Immature natural killer cell (primary cell): Measurements from ENCODE around the gene FDXACB1. TPM values are rescaled to one million over a fixed set of nuclear protein-coding genes. Genes with fewer than 3 reads are reported as not detected.
"Not testable (repeated sequence)": the region's sequence is repeated elsewhere in the genome, so short reads cannot be mapped to it uniquely, and the experiment has no call there.

ENCODE experiments used
- DNase-seq, 3 donors: peaks; one replicate each; pipeline ENCODE4 v3.0.0; 2022; ENCODE audit warnings: mixed read lengths in 1 of 3
- H3K27ac Mint-ChIP-seq, 6 donors: one replicate each; pipeline ENCODE4 v1.8.0; 2020; ENCODE audit warnings: mixed read lengths in 6 of 6, mild to moderate bottlenecking in 5 of 6, inconsistent platforms in 4 of 6, moderate library complexity in 3 of 6
- H3K27me3 Mint-ChIP-seq, 3 donors: one replicate each; pipeline ENCODE4 v1.8.0; 2020 to 2021; ENCODE audit warnings: low read depth in 3 of 3, mild to moderate bottlenecking in 3 of 3, mixed read lengths in 3 of 3, moderate library complexity in 3 of 3, inconsistent platforms in 1 of 3
- H3K36me3 Mint-ChIP-seq, 3 donors: one replicate each; pipeline ENCODE4 v1.8.0; 2020; ENCODE audit warnings: mixed read lengths in 3 of 3, inconsistent platforms in 2 of 3, mild to moderate bottlenecking in 2 of 3
- H3K4me1 Mint-ChIP-seq, 2 donors: one replicate each; pipeline ENCODE4 v1.8.0; 2020; ENCODE audit warnings: inconsistent platforms in 2 of 2, mild to moderate bottlenecking in 2 of 2, mixed read lengths in 2 of 2, moderate library complexity in 1 of 2
- H3K4me3 Mint-ChIP-seq, 5 donors: one replicate each; pipeline ENCODE4 v1.8.0; 2020; ENCODE audit warnings: mild to moderate bottlenecking in 5 of 5, mixed read lengths in 5 of 5, inconsistent platforms in 3 of 5, moderate library complexity in 3 of 5
- H3K9me3 Mint-ChIP-seq, 6 donors: one replicate each; pipeline ENCODE4 v1.8.0; 2020; ENCODE audit warnings: mild to moderate bottlenecking in 6 of 6, mixed read lengths in 6 of 6, inconsistent platforms in 4 of 6, moderate library complexity in 3 of 6
- polyA plus RNA-seq, 3 donors: library from polyadenylated mRNA; unstranded; fragments of 300-500 nt; fragmentation: Illumina TruSeq; gene quantifications; one replicate each; pipeline ENCODE4 v1.2.3, GENCODE V29; 2021

Gene FDXACB1
- polyA plus RNA-seq, 3 donors from 2014 or later: 3.3 to 9.8 (median 5.8) TPM

GRCh38 chr11:111885053-111885452, 6.1 kb upstream of the FDXACB1 start:
- not testable (repeated sequence) for H3K9me3 Mint-ChIP-seq, H3K4me1 Mint-ChIP-seq, H3K36me3 Mint-ChIP-seq, H3K4me3 Mint-ChIP-seq, H3K27me3 Mint-ChIP-seq, H3K27ac Mint-ChIP-seq, DNase-seq

- Mint-ChIP-seq H3K27ac (peak overlapping the region in 1 of 6 donors; percentile 100), H3K9me3 (no peaks in the 10 kb centered on the region), H3K36me3 (no peaks in the 10 kb centered on the region), H3K4me3 (no peak overlapping the region), H3K27me3 (peaks cover 5 to 9% (median 7%) of the 10 kb centered on the region in 3 donors), H3K4me1 (peaks cover 14 to 20% of the 10 kb centered on the region in 2 donors)
- DNase-seq: no peak
Measured at GRCh38 chr11:111882202-111882601, 3.2 kb upstream of the FDXACB1 start.

GRCh38 chr11:111879637-111879960, 634 bp upstream of the FDXACB1 start:
- no peak for DNase-seq

GRCh38 chr11:111878385-111878848, 548 bp downstream of the FDXACB1 start:
- Mint-ChIP-seq H3K4me3 (peak overlapping the region; percentile 92 to 99 (median 94)), H3K9me3 (no peaks in the 10 kb centered on the region), H3K27ac (peak overlapping the region; percentile 99 to 100 (median 100)), H3K4me1 (peaks cover 14 to 20% of the 10 kb centered on the region in 2 donors), H3K36me3 (peaks cover 0 to 9% (median 0%) of the 10 kb centered on the region in 3 donors), H3K27me3 (peaks cover 5 to 9% (median 6%) of the 10 kb centered on the region in 3 donors)
- DNase-seq: no peak

More at GRCh38 chr11:111879637-111879960, 634 bp upstream of the FDXACB1 start:
- peak overlapping the region; percentile 92 to 99 (median 94) for H3K4me3 Mint-ChIP-seq
- peaks cover 0 to 5% (median 0%) of the 10 kb centered on the region in 3 donors for H3K36me3 Mint-ChIP-seq
- H3K4me1 Mint-ChIP-seq: peaks cover 14 to 20% of the 10 kb centered on the region in 2 donors
- H3K9me3 Mint-ChIP-seq: no peaks in the 10 kb centered on the region
- H3K27ac Mint-ChIP-seq: peak overlapping the region; percentile 99 to 100 (median 100)
- H3K27me3 Mint-ChIP-seq: peaks cover 5 to 9% (median 6%) of the 10 kb centered on the region in 3 donors

- no peak for DNase-seq
- H3K27me3 Mint-ChIP-seq: peaks cover 5 to 14% (median 12%) of the 10 kb centered on the region in 3 donors
- peaks cover 12 to 26% (median 16%) of the 10 kb centered on the region in 3 donors for H3K36me3 Mint-ChIP-seq
- H3K4me3 Mint-ChIP-seq: peak overlapping the region; percentile 88 to 95 (median 92)
- no peaks in the 10 kb centered on the region for H3K9me3 Mint-ChIP-seq
- H3K4me1 Mint-ChIP-seq: peaks cover 18 to 35% of the 10 kb centered on the region in 2 donors
- H3K27ac Mint-ChIP-seq: peak overlapping the region; percentile 84 to 96 (median 92)
Measured at GRCh38 chr11:111871693-111872161, 7.2 kb downstream of the FDXACB1 start.

GRCh38 chr11:111870886-111871692, 7.9 kb downstream of the FDXACB1 start, which contains the start of gene ALG9:
ALG9 (minus strand) TSS chr11:111871581; CDS start chr11:111871482, 99 bp downstream.
- peaks cover 18 to 35% of the 10 kb centered on the region in 2 donors for H3K4me1 Mint-ChIP-seq
- DNase-seq: peak; percentile 86 to 88 (median 87)
- peak within 1 kb of the TSS; percentile 91 to 95 (median 93) for H3K4me3 Mint-ChIP-seq
- H3K27ac Mint-ChIP-seq: peak within 1 kb of the TSS; percentile 91 to 96 (median 94)
- peaks cover 16 to 31% (median 20%) of the 10 kb centered on the region in 3 donors for H3K36me3 Mint-ChIP-seq
- H3K27me3 Mint-ChIP-seq: peaks cover 5 to 14% (median 12%) of the 10 kb centered on the region in 3 donors
- H3K9me3 Mint-ChIP-seq: no peaks in the 10 kb centered on the region

GRCh38 chr11:111870522-111870885, 8.5 kb downstream of the FDXACB1 start:
- Mint-ChIP-seq H3K4me1 (peaks cover 18 to 35% of the 10 kb centered on the region in 2 donors), H3K36me3 (peaks cover 16 to 31% (median 20%) of the 10 kb centered on the region in 3 donors), H3K27ac (peak overlapping the region; percentile 91 to 96 (median 94)), H3K9me3 (no peaks in the 10 kb centered on the region), H3K27me3 (peaks cover 5 to 14% (median 12%) of the 10 kb centered on the region in 3 donors), H3K4me3 (peak overlapping the region; percentile 91 to 95 (median 93))
- no peak for DNase-seq

- peaks cover 5 to 14% (median 12%) of the 10 kb centered on the region in 3 donors for H3K27me3 Mint-ChIP-seq
- H3K36me3 Mint-ChIP-seq: peaks cover 16 to 32% (median 20%) of the 10 kb centered on the region in 3 donors
- peak overlapping the region in 1 of 6 donors; percentile 91 for H3K27ac Mint-ChIP-seq
- peak overlapping the region in 3 of 5 donors; percentile 27 to 92 (median 32) for H3K4me3 Mint-ChIP-seq
- peaks cover 18 to 35% of the 10 kb centered on the region in 2 donors for H3K4me1 Mint-ChIP-seq
- no peak for DNase-seq
- no peaks in the 10 kb centered on the region for H3K9me3 Mint-ChIP-seq
Measured at GRCh38 chr11:111870113-111870512, 8.9 kb downstream of the FDXACB1 start.

GRCh38 chr11:111860257-111860656, 18.7 kb downstream of the FDXACB1 start:
- DNase-seq: no peak
- no peak overlapping the region for H3K4me3 Mint-ChIP-seq
- H3K9me3 Mint-ChIP-seq: no peaks in the 10 kb centered on the region
- H3K27me3 Mint-ChIP-seq: peaks cover 0 to 2% (median 0%) of the 10 kb centered on the region in 3 donors
- no peaks in the 10 kb centered on the region for H3K4me1 Mint-ChIP-seq
- H3K36me3 Mint-ChIP-seq: peaks cover 32 to 60% (median 38%) of the 10 kb centered on the region in 3 donors
- H3K27ac Mint-ChIP-seq: no peak overlapping the region

- no peak for DNase-seq
- no peaks in the 10 kb centered on the region for H3K9me3 Mint-ChIP-seq
- peak overlapping the region in 1 of 6 donors; percentile 1 for H3K27ac Mint-ChIP-seq
- H3K4me3 Mint-ChIP-seq: no peak overlapping the region
- no peaks in the 10 kb centered on the region for H3K27me3 Mint-ChIP-seq
- H3K36me3 Mint-ChIP-seq: peaks cover 29 to 65% (median 54%) of the 10 kb centered on the region in 3 donors
- no peaks in the 10 kb centered on the region for H3K4me1 Mint-ChIP-seq
Measured at GRCh38 chr11:111855506-111855905, 23.5 kb downstream of the FDXACB1 start.

GRCh38 chr11:111852103-111852502, 26.9 kb downstream of the FDXACB1 start:
- H3K27ac Mint-ChIP-seq: peak overlapping the region in 1 of 6 donors; percentile 12
- H3K4me1 Mint-ChIP-seq: no peaks in the 10 kb centered on the region

GRCh38 chr11:111851636-111852035, 27.3 kb downstream of the FDXACB1 start:
- no peaks in the 10 kb centered on the region for H3K4me1 Mint-ChIP-seq
- no peak for DNase-seq
- H3K27me3 Mint-ChIP-seq: no peaks in the 10 kb centered on the region
- peaks cover 21 to 70% (median 41%) of the 10 kb centered on the region in 3 donors for H3K36me3 Mint-ChIP-seq
- H3K9me3 Mint-ChIP-seq: no peaks in the 10 kb centered on the region
- peak overlapping the region in 1 of 6 donors; percentile 12 for H3K27ac Mint-ChIP-seq
- no peak overlapping the region for H3K4me3 Mint-ChIP-seq

More at GRCh38 chr11:111852103-111852502, 26.9 kb downstream of the FDXACB1 start:
- no peak overlapping the region for H3K4me3 Mint-ChIP-seq
- H3K27me3 Mint-ChIP-seq: no peaks in the 10 kb centered on the region
- peaks cover 17 to 68% (median 43%) of the 10 kb centered on the region in 3 donors for H3K36me3 Mint-ChIP-seq
- no peaks in the 10 kb centered on the region for H3K9me3 Mint-ChIP-seq
- no peak for DNase-seq

- Mint-ChIP-seq H3K4me1 (no peaks in the 10 kb centered on the region), H3K27ac (no peak overlapping the region), H3K4me3 (no peak overlapping the region), H3K27me3 (no peaks in the 10 kb centered on the region), H3K36me3 (peaks cover 21 to 70% (median 41%) of the 10 kb centered on the region in 3 donors), H3K9me3 (no peaks in the 10 kb centered on the region)
- DNase-seq: no peak
Measured at GRCh38 chr11:111851067-111851466, 27.9 kb downstream of the FDXACB1 start.

- no peak for DNase-seq
- Mint-ChIP-seq H3K36me3 (peaks cover 13 to 63% (median 33%) of the 10 kb centered on the region in 3 donors), H3K9me3 (no peaks in the 10 kb centered on the region), H3K27ac (no peak overlapping the region), H3K4me1 (no peaks in the 10 kb centered on the region), H3K27me3 (no peaks in the 10 kb centered on the region), H3K4me3 (no peak overlapping the region)
Measured at GRCh38 chr11:111849631-111850030, 29.3 kb downstream of the FDXACB1 start.
